AG09309 (cell line): ENCODE measurements around the gene NRTN.
"Not testable (repeated sequence)": the region's sequence is repeated elsewhere in the genome, so short reads cannot be mapped to it uniquely, and the experiment has no call there.

Source experiments
- DNase-seq: peaks from one replicate; pipeline ENCODE4 v3.0.0-alpha.2; 2010; ENCODE audit warnings: low read depth
- H3K4me3 ChIP-seq: 2 replicates; pipeline ENCODE4 v1.5.1; 2011; ENCODE audit warnings: mild to moderate bottlenecking, low read depth, low read length, moderate library complexity; ENCODE audit not compliant: control insufficient read depth
- CTCF ChIP-seq: IDR thresholded peaks from 2 replicates; pipeline ENCODE4 v1.5.1; 2011; ENCODE audit warnings: mild to moderate bottlenecking, low read depth, low read length, inconsistent platforms; ENCODE audit not compliant: insufficient read depth, control insufficient read depth; ENCODE audit errors: missing control alignments

Gene NRTN

GRCh38 chr19:5850189-5850588 lies 45.3 kb downstream of the NRTN start:
- no peak for DNase-seq
- H3K4me3 ChIP-seq, result no peak overlapping the region
- TF ChIP-seq CTCF, result no peak

GRCh38 chr19:5850743-5851293 lies 46.0 kb downstream of the NRTN start:
- no peak for DNase-seq
- no peak overlapping the region for H3K4me3 ChIP-seq
- TF ChIP-seq CTCF, result no peak

- no peak for TF ChIP-seq CTCF
- H3K4me3 ChIP-seq, result no peak within 1 kb of the TSS
- DNase-seq, result no peak
Observed at GRCh38 chr19:5851302-5851701, 46.4 kb downstream of the NRTN start, which contains the start of gene FUT3. Gene FUT3, minus strand, starts transcription at chr19:5851449.

GRCh38 chr19:5854121-5854520 lies 49.3 kb downstream of the NRTN start:
- not testable (repeated sequence) for H3K4me3 ChIP-seq

GRCh38 chr19:5855151-5855550 lies 50.3 kb downstream of the NRTN start:
- not testable (repeated sequence) for DNase-seq, H3K4me3 ChIP-seq

More at GRCh38 chr19:5854121-5854520, 49.3 kb downstream of the NRTN start:
- DNase-seq, result not testable (repeated sequence)

- no peak for TF ChIP-seq CTCF
- H3K4me3 ChIP-seq, result no peak overlapping the region
- no peak for DNase-seq
Observed at GRCh38 chr19:5857203-5858081, 52.6 kb downstream of the NRTN start.

- TF ChIP-seq CTCF, result no peak
- DNase-seq, result no peak
- H3K4me3 ChIP-seq, result no peak overlapping the region
Observed at GRCh38 chr19:5863030-5863665, 58.3 kb downstream of the NRTN start.
